GM19099 (cell line): ENCODE results near the gene C1orf210.

Experiments
- POLR2A ChIP-seq: IDR thresholded peaks from 3 replicates; pipeline ENCODE4 v1.6.1; 2011; ENCODE audit warnings: low read depth; ENCODE audit not compliant: insufficient read length; ENCODE audit errors: extremely low read depth

Gene C1orf210

DNA sequence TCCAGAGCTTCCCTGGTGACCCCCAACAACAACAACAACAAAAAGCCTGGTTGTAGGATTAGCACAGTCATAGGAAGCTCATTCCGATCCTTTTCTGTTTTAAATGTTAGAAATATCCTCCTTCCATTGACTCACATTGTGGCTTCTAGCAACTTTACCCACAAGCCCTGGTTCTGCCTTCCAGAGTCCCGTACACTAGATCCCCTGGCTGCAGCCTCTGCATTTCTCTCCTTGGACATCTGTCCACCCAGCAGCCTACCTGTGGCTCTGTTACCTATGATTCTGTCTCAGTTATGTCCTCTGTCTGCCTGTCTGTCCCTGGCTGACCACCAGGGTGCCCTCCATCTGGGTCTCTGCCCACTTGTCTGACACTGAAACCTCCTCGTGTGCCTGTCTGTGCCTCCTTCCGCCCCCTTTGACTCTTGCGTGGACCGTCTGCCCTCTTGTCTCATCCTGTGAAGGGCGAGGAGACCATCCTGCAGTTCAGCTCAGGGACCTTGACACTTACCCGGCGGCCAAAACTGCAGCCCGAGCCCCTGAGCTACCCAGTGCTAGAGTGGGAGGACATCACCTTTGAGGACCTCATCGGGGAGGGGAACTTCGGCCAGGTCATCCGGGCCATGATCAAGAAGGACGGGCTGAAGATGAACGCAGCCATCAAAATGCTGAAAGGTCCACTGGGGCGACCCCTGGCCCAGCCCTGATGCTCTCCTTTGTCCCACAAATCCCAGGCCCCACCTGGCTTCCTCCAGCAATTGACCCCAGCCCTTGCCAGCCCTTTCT lies 31.5 kb upstream of the C1orf210 start:
- TF ChIP-seq POLR2A, result no peak

GRCh38 chr1:43315963-43316737 lies 30.8 kb upstream of the C1orf210 start:
- TF ChIP-seq POLR2A, result no peak

GRCh38 chr1:43315481-43315880 lies 30.1 kb upstream of the C1orf210 start:
- no peak for TF ChIP-seq POLR2A

DNA sequence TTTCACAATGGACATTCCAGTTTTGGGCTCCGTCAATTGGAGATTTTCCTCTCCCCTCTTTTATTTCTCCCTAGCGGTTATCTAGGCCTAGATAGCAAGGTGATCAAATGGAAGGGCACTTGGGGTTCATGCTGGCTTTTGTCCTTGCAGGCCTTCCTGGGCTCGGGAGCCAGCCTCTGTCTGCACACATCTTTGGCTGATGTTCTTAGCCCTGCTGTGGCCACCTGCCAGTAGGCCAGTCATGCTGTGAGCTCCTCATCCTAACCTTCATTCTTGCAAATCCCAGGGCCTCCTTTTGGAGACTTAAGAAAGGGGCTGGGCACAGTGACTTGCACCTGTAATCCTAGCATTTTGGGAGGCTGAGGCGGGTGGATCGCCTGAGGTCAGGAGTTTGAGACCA lies 28.9 kb upstream of the C1orf210 start:
- no peak for TF ChIP-seq POLR2A

GRCh38 chr1:43313771-43314170 lies 28.4 kb upstream of the C1orf210 start:
- no peak for TF ChIP-seq POLR2A

- TF ChIP-seq POLR2A, result no peak
Measured at GRCh38 chr1:43312663-43313515, 27.5 kb upstream of the C1orf210 start.

DNA sequence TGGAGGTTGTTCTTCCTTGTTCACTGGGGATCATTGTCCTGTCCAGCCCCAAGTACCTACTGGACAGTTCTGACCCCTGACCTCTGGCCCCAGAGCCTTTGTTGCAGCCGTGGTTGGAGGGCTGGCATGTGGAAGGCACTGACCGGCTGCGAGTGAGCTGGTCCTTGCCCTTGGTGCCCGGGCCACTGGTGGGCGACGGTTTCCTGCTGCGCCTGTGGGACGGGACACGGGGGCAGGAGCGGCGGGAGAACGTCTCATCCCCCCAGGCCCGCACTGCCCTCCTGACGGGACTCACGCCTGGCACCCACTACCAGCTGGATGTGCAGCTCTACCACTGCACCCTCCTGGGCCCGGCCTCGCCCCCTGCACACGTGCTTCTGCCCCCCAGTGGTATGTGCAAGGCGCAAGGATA lies 26.8 kb upstream of the C1orf210 start:
- TF ChIP-seq POLR2A, result no peak

- no peak for TF ChIP-seq POLR2A
Measured at GRCh38 chr1:43311521-43311920, 26.1 kb upstream of the C1orf210 start.

DNA sequence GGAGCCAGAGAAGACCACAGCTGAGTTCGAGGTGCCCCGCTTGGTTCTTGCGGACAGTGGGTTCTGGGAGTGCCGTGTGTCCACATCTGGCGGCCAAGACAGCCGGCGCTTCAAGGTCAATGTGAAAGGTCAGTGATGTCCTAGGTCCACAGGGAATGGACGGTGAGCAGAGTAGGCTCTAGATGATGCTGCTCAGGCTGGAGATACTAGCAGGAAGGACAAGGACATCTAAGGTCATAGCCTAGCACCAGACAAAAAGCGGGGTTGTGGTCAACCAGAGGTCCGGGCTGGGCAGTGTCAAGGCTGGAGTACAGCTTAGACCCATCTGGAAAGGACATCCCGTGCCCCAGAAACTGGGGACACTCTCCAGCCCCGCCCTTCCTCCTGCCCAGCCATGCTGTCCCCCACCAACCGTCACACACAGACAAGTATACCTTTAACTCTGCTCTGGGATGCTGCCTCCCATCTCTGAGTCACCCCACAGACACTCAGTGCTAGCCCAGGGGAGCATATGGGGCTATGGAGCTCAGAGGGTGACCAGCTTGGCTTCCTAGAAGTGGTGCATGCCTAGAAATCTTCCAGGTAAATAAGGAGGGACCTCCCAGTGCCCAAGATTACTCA lies 24.1 kb upstream of the C1orf210 start:
- no peak for TF ChIP-seq POLR2A

DNA sequence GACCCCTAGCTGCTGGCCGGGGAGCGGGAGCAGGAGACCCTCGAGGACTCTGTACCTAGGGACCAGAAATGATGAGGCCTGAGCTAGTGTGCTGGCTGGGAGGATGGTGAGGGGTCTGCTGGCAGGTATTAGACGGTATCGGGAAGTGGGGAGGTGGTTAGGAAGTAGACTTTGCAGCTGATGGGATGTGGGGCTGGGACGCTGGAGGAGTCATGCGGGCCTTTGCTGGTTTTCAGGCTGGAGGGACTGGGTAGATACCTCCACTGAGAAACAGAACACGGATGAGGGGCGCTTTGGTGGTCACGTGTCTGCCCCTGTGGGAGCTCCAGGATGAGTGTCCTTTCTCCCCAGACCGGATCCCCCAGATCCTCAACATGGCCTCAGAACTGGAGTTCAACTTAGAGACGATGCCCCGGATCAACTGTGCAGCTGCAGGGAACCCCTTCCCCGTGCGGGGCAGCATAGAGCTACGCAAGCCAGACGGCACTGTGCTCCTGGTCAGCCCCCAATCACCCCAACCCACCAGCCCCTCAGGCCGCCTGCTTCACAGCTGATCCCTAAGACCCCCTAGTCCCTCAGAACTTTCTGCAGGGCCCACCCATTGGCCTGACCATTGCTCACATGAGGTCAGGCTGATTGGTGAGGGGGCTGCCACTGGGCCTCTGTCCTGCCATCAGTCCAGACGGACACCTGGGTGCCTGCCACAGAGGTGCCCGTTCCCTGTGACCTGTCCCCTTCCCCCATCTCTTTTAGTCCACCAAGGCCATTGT lies 23.4 kb upstream of the C1orf210 start:
- TF ChIP-seq POLR2A, result no peak

DNA sequence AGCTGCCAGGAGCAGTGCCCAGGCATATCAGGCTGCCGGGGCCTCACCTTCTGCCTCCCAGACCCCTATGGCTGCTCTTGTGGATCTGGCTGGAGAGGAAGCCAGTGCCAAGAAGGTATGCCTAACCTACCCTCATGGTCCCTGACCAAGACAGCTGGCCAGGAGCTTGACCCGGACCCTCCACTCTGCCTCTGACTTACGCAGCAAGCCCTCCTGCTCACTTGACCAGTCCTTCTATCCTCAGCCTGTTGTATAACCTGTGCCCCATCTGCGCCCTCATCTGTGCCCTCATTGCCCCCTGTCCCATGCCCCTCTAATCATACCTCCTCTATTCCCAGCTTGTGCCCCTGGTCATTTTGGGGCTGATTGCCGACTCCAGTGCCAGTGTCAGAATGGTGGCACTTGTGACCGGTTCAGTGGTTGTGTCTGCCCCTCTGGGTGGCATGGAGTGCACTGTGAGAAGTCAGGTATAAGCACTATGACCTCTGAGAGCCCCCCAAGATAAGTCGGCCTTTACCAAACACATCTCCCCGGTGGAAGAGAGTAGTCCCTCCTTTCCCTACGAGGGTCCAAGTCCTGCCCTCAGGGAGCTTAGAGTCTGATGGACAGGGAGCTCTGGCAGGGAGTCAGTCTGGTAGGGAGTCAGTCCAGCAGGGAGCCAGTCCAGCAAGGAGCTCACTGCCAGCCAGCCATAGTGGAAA lies 22.2 kb upstream of the C1orf210 start:
- TF ChIP-seq POLR2A, result no peak

DNA sequence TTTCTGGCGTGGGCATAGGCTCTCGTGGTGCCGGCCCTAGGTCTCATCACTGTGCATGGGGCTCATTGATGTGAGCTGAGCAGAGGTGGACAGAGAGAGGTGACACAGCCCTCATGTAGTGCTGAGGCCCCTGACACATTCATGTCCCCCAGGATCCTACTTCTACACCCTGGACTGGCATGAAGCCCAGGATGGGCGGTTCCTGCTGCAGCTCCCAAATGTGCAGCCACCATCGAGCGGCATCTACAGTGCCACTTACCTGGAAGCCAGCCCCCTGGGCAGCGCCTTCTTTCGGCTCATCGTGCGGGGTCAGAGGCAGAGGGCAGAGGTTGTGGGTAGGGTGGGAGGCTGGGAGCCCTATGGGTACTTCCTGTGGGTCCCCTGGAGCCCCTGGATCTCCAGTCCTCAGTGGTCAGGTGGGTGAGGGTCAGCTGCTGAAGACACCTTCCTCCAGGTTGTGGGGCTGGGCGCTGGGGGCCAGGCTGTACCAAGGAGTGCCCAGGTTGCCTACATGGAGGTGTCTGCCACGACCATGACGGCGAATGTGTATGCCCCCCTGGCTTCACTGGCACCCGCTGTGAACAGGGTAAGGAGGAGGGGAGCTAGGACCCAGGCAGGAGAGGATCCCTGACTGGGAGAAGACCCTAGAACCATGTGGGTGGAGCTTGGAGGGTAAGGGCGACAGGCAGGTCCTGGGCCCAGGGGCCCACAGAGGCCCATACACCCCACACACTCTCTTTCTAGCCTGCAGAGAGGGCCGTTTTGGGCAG lies 21.5 kb upstream of the C1orf210 start:
- no peak for TF ChIP-seq POLR2A
